Activated naive CD8-positive, alpha-beta T cell treated with anti-CD3 and anti-CD28 coated beads, Interleukin-2, amount 50 U/mL, for 16 hours (primary cell): Measurements from ENCODE around the gene ZNF433.
A peak's percentile ranks its signal among the peaks of the same experiment; 100 is the strongest.
"Not testable (repeated sequence)": the region's sequence is repeated elsewhere in the genome, so short reads cannot be mapped to it uniquely, and the experiment has no call there.

Experiments
- DNase-seq: peaks from one replicate; pipeline ENCODE4 v3.0.0-alpha.2; 2020; ENCODE audit warnings: low read depth, low spot score

ZNF433 gene

DNA sequence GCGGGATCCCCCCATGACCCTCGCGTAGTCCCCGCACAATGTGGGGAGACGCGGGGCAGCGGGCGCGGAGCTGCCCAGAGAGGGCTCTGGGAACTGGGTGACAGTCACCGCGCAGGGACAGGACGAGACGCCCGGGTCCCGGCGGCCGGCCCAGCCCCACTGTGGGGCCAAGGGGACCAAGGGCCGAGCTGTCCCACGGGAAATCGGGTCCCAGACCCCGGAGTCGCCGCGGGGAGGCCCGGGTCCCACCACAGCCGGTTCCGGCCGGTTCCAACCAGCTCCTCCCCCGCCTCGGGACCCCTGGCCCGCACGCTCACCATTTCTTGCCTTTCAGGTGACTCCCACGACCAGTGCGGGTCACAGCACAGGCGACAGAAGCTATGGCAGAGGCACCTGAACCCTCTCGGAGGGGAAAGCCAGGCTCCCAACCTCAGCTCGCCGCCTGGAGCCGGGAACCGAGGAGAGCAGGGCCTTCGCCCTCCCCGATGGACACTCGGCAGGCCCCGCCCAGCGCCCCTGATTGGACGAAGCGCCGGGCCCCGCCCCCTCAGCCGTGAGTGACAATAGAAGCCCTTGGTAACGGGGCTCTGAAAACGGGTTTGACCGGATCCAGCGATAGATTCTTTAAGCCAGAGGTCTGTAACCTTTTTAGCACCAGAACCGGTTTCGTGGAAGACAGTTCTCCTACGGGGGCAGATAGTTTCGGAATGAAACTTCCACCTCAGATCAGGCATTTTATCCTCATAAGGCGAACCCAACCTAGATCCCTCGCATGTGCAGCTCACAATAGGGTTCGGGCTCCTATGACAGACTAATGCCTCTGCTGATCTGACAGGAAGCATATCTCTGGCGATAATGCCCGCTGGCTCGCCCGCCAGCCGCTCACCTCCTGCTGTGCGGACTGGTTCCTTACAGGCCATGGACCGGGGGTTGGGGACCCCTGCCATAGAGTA is at the start of gene ZNF433:
Gene ZNF433 (minus strand): TSS at position 460 of the 953 bp plus-strand sequence. CDS start 140 bp downstream, at position 320.
- DNase-seq = peak; percentile 64

- DNase-seq = not testable (repeated sequence)
Observed at GRCh38 chr19:12083336-12083735, 47.9 kb upstream of the ZNF433 start.

DNA sequence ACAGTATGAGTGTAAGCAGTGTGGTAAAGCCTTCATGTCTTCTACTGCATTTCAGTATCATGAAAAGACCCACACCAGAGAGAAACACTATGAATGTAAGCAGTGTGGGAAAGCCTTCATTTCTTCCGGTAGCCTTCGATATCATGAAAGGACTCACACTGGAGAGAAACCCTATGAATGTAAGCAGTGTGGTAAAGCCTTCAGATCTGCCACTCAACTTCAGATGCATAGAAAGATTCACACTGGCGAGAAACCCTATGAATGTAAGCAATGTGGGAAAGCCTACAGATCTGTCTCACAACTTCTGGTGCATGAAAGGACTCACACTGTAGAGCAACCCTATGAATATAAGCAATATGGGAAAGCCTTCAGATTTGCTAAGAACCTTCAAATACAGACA is 41.9 kb upstream of the ZNF433 start:
- no peak for DNase-seq

- DNase-seq = not testable (repeated sequence)
Observed at GRCh38 chr19:12076331-12076730, 40.9 kb upstream of the ZNF433 start.

DNA sequence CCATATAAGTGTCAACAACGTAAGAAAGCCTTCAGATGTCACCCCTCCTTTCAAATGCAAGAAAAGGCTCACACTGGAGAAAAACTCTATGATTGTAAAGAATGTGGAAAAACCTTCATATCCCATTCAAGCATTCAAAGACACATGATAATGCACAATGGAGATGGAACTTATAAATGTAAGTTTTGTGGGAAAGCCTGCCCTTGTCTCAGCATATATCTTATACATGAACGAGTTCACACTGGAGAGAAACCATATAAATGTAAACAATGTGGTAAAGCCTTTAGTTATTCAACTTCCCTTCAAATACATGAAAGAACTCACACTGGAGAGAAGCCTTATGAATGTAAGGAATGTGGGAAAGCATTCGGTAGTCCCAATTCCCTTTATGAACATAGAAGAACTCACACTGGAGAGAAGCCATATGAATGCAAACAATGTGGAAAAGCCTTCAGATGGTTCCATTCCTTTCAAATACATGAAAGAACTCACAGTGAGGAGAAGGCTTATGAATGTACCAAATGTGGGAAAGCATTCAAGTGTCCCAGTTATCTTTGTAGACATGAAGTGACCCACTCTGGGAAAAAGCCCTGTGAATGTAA is 40.2 kb upstream of the ZNF433 start:
- no peak for DNase-seq

GRCh38 chr19:12064590-12065538 is 29.4 kb upstream of the ZNF433 start, which contains the start of gene ZNF844:
TSS of gene ZNF844 (plus strand) at chr19:12064731. CDS start at chr19:12064874, 143 bp downstream.
- peak; percentile 62 for DNase-seq

DNA sequence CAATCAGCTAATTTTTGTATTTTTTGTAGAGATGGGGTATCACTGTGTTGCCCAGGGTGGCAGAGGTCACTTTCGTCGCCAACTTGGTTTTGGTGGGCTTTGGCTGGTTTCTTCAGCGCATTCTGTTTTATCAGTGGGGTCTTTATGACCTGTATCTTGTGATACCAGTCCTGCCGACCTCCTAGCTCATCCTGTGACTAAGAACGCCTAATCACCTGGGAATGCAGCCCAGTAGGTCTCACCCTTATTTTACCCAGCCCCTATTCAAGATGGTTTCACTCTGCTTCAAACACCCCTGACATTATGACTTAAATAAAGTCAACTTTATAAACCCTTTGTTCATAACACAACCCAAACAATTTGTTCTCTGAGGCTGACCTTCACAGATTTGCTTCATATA is 20.3 kb upstream of the ZNF433 start:
- DNase-seq = no peak

- no peak for DNase-seq
Observed at GRCh38 chr19:12052497-12053169, 17.2 kb upstream of the ZNF433 start, which contains the start of gene ZNF878. TSS of gene ZNF878 (minus strand) at chr19:12052961. CDS start at chr19:12052801, 160 bp downstream.

- no peak for DNase-seq
Observed at GRCh38 chr19:12052091-12052496, 16.6 kb upstream of the ZNF433 start.

DNA sequence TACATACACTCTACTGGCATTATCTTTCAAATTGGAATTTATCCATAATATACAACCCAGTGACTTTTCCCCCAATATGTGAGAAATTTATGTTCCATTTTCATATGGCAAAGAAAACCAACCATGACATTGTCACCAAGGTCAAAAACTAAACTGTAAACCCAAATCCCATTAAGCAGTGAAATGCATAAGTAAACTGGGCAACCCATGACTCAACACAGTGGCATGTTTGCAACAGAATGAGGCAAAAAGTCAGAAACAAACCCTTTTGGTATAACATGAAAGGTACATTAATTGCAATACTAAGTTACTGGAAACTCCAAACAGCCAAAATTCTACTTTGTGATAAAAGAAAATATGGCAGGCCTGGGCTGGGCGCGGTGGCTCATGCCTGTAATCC is 12.4 kb upstream of the ZNF433 start:
- DNase-seq = no peak

GRCh38 chr19:12043752-12044422 is 8.4 kb upstream of the ZNF433 start:
- no peak for DNase-seq

GRCh38 chr19:12042893-12043292 is 7.4 kb upstream of the ZNF433 start:
- no peak for DNase-seq

- no peak for DNase-seq
Observed at GRCh38 chr19:12034620-12035019, 859 bp downstream of the ZNF433 start.

DNA sequence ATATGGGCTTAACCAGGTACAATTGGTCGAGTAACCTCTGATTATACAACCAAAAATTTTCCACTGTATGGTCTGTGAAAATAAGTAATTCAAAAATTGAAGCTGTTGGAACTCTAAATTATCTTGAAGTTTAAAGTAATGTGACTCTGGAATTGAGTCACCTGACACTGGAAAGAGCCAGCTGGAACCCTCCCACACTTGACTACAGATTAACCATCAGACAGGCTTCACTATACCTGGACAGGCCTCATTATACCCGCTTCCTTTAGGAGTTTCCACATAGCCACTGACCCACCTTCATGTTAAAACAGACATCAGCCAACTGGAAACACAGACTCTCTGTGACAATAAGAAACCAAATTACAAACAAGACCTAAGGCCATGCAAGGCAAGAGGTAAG is 1.3 kb downstream of the ZNF433 start:
- no peak for DNase-seq

DNA sequence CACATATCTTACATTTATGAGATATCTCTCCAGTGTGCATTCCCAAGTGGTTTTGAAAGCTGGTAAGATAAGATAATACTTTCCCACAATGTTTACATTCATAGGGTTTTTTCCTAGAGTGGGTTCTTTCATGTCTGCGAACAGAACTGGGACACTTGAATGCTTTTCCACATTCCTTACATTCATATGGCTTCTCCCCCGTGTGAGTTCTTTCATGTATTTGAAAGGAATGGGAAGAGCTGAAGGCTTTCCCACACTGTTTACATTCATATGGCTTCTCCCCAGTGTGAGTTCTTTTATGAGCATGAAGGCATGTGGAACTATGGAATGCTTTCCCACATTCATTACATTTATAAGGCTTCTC is 19.7 kb downstream of the ZNF433 start:
- no peak for DNase-seq

GRCh38 chr19:12015015-12015752 is 20.3 kb downstream of the ZNF433 start:
- DNase-seq = no peak

DNA sequence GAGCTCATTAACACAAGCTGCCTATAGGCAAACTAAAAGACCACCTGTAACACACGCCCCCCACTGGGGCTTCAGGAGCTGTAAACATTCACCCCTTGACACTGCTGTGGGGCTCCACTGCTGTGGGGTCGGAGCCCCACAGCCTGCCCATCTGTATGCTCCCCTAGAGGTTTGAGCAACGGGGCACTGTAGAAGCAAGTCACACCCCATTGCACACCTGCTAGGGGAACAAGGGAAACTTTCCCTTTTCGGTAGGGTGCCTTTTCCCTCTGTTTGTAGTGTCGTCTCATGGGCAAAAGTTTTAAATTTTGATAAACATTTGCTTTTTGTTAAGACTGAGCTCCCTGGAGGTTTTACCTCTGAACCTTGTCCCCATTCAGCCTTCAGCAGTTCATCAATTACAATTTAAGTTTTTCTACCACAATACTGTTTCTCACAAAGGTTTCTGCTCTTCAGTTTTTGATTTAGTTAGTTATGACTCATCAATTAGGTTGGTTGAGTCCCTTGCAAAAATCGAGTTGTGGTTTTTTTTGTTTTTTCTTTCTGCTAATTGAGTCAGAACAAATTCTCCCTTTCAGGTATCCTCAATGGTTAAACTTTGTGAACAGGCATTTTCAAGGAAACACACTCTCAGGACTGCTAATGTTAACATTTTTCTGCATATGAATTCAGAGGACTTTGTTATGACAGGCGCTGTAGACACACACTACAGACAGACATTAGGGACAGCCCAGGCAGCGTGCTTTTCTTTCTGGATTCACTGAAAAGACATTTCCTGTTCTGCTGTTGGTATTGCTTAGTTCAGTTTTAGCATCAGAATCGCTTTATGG is 35.1 kb downstream of the ZNF433 start:
- no peak for DNase-seq

GRCh38 chr19:11995174-11995573 is 40.3 kb downstream of the ZNF433 start:
- DNase-seq = no peak

GRCh38 chr19:11991921-11992320 is 43.6 kb downstream of the ZNF433 start:
- not testable (repeated sequence) for DNase-seq
